GM12865 (cell line): Measurements from ENCODE around the gene SORBS1.

Experiments used
- DNase-seq: peaks from one replicate; pipeline ENCODE4 v3.0.0; 2010; ENCODE audit warnings: low read depth
- H3K4me3 ChIP-seq: 2 replicates; pipeline ENCODE4 v1.5.1; 2011; ENCODE audit warnings: mild to moderate bottlenecking, low read depth, low read length, control low read depth
- TF ChIP-seq, protein P1 (sequence below): IDR thresholded peaks from 2 replicates; pipeline ENCODE4 v1.5.1; 2011; ENCODE audit warnings: low read length, control low read depth, low read depth, inconsistent platforms; ENCODE audit not compliant: insufficient read depth; ENCODE audit errors: missing control alignments

Gene SORBS1

DNA sequence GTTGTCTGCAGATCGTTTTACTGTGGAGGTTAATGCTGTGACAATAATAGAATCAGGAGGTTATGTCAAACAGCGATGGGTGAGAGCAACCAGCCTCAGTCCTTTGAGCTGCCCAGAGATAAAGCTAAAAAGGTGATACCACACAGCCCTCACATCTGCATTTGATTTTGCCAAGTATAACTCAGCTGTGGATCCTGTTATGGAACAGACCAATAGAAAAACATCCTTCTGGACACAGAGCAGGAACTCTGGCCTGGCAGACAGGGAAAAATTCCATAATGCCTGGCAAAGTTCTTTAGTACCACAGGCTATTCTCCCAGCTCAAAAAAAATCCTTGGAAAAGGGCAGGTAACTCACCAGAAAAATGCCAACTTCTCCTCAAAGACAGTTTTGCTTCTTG, 183.2 kb downstream of the SORBS1 start:
- TF ChIP-seq, protein P1, sequence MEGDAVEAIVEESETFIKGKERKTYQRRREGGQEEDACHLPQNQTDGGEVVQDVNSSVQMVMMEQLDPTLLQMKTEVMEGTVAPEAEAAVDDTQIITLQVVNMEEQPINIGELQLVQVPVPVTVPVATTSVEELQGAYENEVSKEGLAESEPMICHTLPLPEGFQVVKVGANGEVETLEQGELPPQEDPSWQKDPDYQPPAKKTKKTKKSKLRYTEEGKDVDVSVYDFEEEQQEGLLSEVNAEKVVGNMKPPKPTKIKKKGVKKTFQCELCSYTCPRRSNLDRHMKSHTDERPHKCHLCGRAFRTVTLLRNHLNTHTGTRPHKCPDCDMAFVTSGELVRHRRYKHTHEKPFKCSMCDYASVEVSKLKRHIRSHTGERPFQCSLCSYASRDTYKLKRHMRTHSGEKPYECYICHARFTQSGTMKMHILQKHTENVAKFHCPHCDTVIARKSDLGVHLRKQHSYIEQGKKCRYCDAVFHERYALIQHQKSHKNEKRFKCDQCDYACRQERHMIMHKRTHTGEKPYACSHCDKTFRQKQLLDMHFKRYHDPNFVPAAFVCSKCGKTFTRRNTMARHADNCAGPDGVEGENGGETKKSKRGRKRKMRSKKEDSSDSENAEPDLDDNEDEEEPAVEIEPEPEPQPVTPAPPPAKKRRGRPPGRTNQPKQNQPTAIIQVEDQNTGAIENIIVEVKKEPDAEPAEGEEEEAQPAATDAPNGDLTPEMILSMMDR, result no peak

DNA sequence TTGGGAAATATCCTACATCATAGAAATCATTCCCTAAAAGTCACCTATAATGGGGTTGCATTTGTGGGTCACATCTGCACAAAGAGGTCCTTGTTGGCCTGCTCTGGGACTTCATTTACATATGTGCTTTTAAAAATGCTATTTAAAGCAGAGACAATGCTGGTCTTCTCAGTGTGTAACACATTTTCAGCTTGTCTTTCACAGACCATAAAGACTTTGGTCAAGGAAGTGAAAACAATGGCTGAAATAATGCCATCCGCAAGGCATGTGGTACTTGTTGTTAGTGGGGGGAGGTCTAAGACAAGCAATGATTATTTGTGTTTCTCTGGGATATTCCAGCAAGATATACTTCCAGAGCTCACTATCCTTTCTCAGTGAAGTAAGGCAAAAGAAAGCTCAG, 185.8 kb downstream of the SORBS1 start:
- TF ChIP-seq, protein P1, result no peak
- DNase-seq, result no peak
- no peak overlapping the region for H3K4me3 ChIP-seq

More for the DNA sequence above, 183.2 kb downstream of the SORBS1 start:
- DNase-seq, result no peak
- no peak overlapping the region for H3K4me3 ChIP-seq

DNA sequence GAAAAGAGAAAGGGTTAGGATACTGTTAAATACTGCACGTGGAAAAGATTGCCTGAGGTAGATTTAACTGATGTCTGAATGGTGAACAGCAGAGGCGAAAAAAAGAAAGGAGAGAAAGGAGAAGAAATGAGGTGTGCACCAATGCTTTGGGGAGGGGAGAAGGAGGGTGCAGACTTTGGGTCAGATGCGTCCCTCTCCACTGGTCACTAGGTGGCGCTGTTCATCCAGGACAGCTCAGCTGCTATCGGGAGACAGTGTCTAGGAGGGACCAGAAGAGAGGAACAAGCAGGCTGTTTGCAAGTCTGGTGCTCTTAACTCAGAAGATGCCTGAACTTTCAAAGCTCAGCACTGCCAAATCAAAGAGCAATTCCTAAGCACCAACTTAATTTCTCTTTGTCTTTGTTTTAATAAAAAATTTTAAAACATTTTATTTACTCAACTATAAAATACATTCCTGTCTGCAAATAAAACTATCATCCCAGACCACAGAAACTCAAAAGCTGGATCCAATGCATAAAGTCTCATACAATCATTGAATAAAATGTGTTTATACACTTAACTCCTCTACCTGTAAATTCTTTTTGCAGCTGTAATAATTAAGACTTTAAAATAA, 186.5 kb downstream of the SORBS1 start:
- peak; percentile 90 for DNase-seq
- TF ChIP-seq, protein P1, result peak; percentile 95
- H3K4me3 ChIP-seq, result no peak overlapping the region

DNA sequence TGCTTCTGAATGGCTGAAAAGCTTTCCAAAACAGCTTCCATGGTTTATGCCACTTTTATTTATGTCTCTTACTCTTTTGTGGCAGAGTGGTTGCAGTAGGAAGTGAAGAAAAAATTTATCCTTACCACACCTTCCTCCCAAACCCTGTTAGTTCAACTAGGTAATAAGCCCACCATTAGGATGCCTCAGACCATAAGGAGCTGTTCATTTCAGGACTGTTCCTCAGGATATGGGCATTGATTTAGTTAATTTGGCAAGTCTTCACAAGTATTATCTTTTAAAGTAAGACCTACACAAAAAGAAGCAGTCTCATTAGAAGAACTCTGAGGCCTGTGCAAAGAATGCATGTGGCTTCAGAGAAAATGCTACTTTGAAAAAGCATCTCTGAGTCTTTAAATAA, 187.5 kb downstream of the SORBS1 start:
- TF ChIP-seq, protein P1, result no peak
- H3K4me3 ChIP-seq, result no peak overlapping the region

DNA sequence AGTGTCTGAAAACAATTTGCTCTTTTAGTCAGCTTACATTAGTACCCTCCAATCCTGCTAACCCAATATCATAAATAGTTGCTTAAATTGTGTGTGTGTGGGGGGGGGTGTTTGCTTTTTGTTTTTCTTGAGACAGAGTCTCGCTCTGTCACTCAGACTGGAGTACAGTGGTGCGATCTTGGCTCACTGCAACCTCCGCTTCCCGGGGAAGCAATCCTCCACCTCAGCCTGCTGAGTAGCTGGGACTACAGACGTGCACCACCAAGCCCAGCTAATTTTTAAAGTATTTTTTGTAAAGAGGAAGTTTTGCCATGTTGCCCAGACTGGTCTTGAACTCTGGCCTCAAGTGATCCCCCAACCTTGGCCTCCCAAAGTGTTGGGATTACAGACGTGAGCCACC, 196.8 kb downstream of the SORBS1 start:
- no peak for DNase-seq
- TF ChIP-seq, protein P1, result no peak
- H3K4me3 ChIP-seq, result no peak overlapping the region

More for the DNA sequence above, 187.5 kb downstream of the SORBS1 start:
- DNase-seq, result no peak

DNA sequence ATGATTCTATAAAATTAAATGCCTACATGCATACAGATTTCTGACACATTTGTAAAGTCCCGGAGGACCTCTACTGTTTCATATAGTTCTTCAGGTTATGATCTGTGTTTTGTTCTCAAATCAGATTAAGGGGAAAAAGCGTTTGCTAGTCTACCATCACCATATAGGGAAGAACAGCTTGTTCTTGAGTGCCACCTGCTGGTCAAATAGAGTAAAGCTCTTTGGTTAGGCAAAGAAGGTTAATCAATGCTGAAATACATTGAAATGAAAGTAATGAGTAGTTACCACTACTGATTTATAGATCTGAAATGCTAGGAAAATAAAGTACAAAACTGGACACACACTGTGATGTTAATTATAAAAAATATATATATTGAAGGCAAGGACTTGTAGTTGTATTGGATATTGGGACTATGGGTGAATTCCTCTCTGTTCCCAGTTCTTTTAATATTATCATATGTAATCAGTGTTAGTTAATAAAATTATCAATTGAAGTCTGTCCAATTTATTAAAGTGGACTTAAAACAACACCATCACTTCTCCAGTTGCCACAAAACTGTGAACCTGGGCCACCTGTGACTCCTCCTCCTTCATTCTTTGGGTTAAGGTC, 197.8 kb downstream of the SORBS1 start:
- TF ChIP-seq, protein P1, result peak; percentile 76
- DNase-seq, result peak; percentile 84
- no peak overlapping the region for H3K4me3 ChIP-seq

DNA sequence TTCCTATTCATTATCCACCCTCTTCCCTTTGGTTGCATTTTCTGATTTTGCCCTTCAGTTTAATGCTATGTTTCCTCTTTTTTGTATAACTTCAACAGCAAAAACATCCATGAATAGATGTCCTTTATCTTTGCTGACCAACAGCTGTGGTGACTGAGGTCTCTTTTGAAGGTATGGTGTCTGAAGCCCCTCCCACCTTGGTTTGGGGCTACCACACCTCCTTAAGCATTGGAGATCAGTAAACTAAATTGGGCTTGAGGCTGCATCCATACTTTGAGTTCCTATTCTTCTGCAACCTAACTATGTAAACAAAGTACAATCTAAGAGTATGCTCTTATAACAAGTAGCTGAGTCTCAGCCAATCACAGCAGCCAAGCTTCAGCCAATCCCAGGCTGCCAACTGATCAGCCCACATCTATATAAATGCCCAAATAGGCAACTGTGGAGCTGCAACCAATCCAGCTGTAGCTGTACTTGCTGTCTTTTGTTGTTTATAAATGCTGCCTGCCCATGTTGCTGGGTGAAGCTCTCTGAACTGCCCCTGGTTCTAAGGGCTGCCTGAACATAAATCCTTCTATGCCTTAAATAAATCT, 201.0 kb downstream of the SORBS1 start:
- TF ChIP-seq, protein P1, result no peak
- DNase-seq, result peak; percentile 50
- H3K4me3 ChIP-seq, result no peak overlapping the region
